Stomach (tissue), 9 donors: ENCODE measurements around the gene EML5. TPM values are rescaled to one million over a fixed set of nuclear protein-coding genes. Genes with fewer than 3 reads are reported as not detected.

Experiments used
- DNase-seq, 2 donors: peaks; one replicate each; pipeline versions ENCODE4 v3.0.0 to v3.0.0-alpha.2; 2013 to 2019
- H3K27ac ChIP-seq, 5 donors: fragments of 200-600 bp in 4 of 5; sonication (generic) in 4 of 5; one replicate each; pipeline ENCODE4 v1.5.1; 2013 to 2019; ENCODE audit warnings: mild to moderate bottlenecking in 1 of 5, moderate library complexity in 1 of 5
- H3K27me3 ChIP-seq, 3 donors: fragments of 200-600 bp; sonication (generic); one replicate each; pipeline ENCODE4 v1.5.1; 2017 to 2019; ENCODE audit warnings: mixed run types in 1 of 3
- H3K36me3 ChIP-seq, 4 donors: fragments of 200-600 bp; sonication (generic); 1 replicate in 3 of 4; 2 replicates in 1 of 4; pipeline ENCODE4 v1.5.1; 2016 to 2019
- H3K4me1 ChIP-seq, 4 donors: fragments of 200-600 bp; sonication (generic); one replicate each; pipeline ENCODE4 v1.5.1; 2016 to 2019
- H3K4me3 ChIP-seq, 4 donors: fragments of 200-600 bp; sonication (generic) in 3 of 4; one replicate each; pipeline ENCODE4 v1.5.1; 2016 to 2019; ENCODE audit warnings: mild to moderate bottlenecking in 1 of 4
- H3K9me3 ChIP-seq, 4 donors: fragments of 200-600 bp; sonication (generic); one replicate each; pipeline ENCODE4 v1.5.1; 2016 to 2019
- EP300 ChIP-seq: sonication (generic); formaldehyde crosslinking; IDR thresholded peaks from one replicate; pipeline ENCODE4 v1.6.1; 2017; ENCODE audit warnings: antibody characterized with exemption
- POLR2A ChIP-seq, 4 donors: fragments of 450-650 bp; IDR thresholded peaks; one replicate each; pipeline ENCODE4 v1.6.1; 2016; ENCODE audit warnings: antibody characterized with exemption in 4 of 4, control low read depth in 2 of 4, mild to moderate bottlenecking in 1 of 4, moderate library complexity in 1 of 4
- POLR2AphosphoS5 ChIP-seq, 3 donors: sonication (generic); formaldehyde crosslinking; IDR thresholded peaks; one replicate each; pipeline ENCODE4 v1.6.1; 2016; ENCODE audit warnings: antibody characterized with exemption in 3 of 3
- WGBS, 5 donors: extraction: QIAGEN DNeasy Blood & Tissue Kit in 3 of 5; methylation state at CpG; one replicate each; pipeline versions ENCODE4 v1.1.5 to v1.1.7; 2013 to 2018; 5-methylcytosine and 5-hydroxymethylcytosine counted together
- intact Hi-C: fragments of 100-400 bp; cut with DNase I; formaldehyde crosslinking; loops from one replicate; pipeline ENCODE4 v1.15.1; 2023; ENCODE audit warnings: low total_unique reads
- polyA plus RNA-seq, 3 donors: library from polyadenylated mRNA; stranded (reverse); fragments of 200-250 nt; gene quantifications; one replicate each; pipeline ENCODE4 v1.2.3, GENCODE V29; 2013
- total RNA-seq, 5 donors: library from RNA; depleted of rRNA; stranded (reverse); fragments of >200 nt; gene quantifications; one replicate each; pipeline versions ENCODE4 v1.1.0 to v1.2.3, GENCODE V29; 2014 to 2016
- TF ChIP-seq, protein P1 (sequence below), 7 experiments: fragments of 450-650 bp in 4 of 7; fragments of 200-600 bp in 3 of 7; sonication (generic) in 3 of 7; IDR thresholded peaks; one replicate each; pipeline ENCODE4 v1.5.1; 2016 to 2019; ENCODE audit warnings: antibody characterized with exemption in 7 of 7, control low read depth in 2 of 7, mild to moderate bottlenecking in 1 of 7
- donor health status: healthy with polysubstance abuse.
- donor health status: Bipolar disorder and iron deficiency.
- donor health status: healthy.

The EML5 gene
- total and polyA plus RNA-seq, 8 donors = 0.19 to 10.3 (median 0.92) TPM; not detected in 1

DNA sequence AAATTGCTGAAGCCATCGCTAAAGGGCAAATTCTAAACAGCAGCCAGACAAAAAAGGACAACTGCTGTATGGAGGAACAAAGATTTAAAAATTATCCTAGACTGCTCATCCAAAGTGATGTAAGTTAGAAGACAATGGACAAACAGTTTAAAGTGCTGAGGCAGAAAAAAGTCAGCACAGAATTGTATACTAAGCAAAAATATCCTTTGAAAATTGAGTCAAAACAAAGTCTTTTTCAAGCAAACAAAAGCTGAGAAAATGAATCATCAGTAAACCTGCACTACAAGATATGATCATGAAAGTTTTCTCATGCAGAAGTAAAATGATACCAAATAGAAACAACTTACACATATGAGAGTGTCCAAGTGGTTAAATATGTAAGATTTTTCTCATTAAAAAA lies 43.6 kb downstream of the EML5 start:
- TF ChIP-seq POLR2AphosphoS5 (IDR thresholded peaks at IDR 0.05) = no peak
- TF ChIP-seq EP300 = no peak
- TF ChIP-seq POLR2A (IDR thresholded peaks at IDR 0.05) = no peak
- TF ChIP-seq, protein P1, sequence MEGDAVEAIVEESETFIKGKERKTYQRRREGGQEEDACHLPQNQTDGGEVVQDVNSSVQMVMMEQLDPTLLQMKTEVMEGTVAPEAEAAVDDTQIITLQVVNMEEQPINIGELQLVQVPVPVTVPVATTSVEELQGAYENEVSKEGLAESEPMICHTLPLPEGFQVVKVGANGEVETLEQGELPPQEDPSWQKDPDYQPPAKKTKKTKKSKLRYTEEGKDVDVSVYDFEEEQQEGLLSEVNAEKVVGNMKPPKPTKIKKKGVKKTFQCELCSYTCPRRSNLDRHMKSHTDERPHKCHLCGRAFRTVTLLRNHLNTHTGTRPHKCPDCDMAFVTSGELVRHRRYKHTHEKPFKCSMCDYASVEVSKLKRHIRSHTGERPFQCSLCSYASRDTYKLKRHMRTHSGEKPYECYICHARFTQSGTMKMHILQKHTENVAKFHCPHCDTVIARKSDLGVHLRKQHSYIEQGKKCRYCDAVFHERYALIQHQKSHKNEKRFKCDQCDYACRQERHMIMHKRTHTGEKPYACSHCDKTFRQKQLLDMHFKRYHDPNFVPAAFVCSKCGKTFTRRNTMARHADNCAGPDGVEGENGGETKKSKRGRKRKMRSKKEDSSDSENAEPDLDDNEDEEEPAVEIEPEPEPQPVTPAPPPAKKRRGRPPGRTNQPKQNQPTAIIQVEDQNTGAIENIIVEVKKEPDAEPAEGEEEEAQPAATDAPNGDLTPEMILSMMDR (IDR thresholded peaks at IDR 0.05) = no peak
- DNase-seq = no peak
- intact Hi-C loops = no loop called here
- no peak overlapping the region for H3K27ac ChIP-seq
- no peaks in the 10 kb centered on the region for H3K36me3 ChIP-seq
- peaks cover 0 to 6% (median 0%) of the 10 kb centered on the region in 4 donors for H3K4me1 ChIP-seq
- H3K27me3 ChIP-seq = no peaks in the 10 kb centered on the region
- H3K9me3 ChIP-seq = no peaks in the 10 kb centered on the region
- WGBS, 5 donors = 40 to 70% (median 47%) methylated on average over 1 of the region's 1 CpG
- no peak overlapping the region for H3K4me3 ChIP-seq

DNA sequence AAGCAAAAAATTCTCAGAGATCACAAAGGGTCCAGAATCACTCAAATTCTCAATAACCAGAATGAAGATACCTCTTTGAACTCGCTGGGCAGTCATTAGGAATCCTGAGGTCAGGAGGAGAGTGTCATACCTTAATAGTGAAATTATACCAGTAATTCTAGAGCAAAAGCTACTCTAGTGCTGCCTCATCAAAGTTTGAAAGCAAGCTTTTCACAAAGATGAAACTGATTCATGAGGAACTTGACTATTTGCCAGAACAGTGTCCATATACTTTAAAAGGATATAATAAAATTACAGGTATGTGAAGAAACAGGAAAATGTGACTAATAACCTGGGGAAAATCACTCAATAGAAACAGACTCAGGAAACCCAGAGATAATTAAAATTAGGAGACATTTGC lies 44.5 kb downstream of the EML5 start:
- 89 to 95% (median 93%) methylated on average over 1 of the region's 1 CpG for WGBS, 5 donors
- Histone ChIP-seq H3K4me1 (peaks cover 0 to 7% (median 0%) of the 10 kb centered on the region in 4 donors), H3K36me3 (no peaks in the 10 kb centered on the region), H3K27me3 (no peaks in the 10 kb centered on the region), H3K27ac (no peak overlapping the region), H3K9me3 (no peaks in the 10 kb centered on the region), H3K4me3 (no peak overlapping the region)
- no peak for DNase-seq
- TF ChIP-seq POLR2AphosphoS5 (IDR thresholded peaks at IDR 0.05) (no peak), POLR2A (IDR thresholded peaks at IDR 0.05) (no peak), EP300 (no peak)
- TF ChIP-seq, protein P1 (IDR thresholded peaks at IDR 0.05) = no peak
- intact Hi-C loops = no loop called here

- Histone ChIP-seq H3K4me1 (peaks cover 0 to 7% (median 0%) of the 10 kb centered on the region in 4 donors), H3K9me3 (no peaks in the 10 kb centered on the region), H3K36me3 (no peaks in the 10 kb centered on the region), H3K4me3 (no peak overlapping the region), H3K27ac (no peak overlapping the region), H3K27me3 (no peaks in the 10 kb centered on the region)
- intact Hi-C loops = no loop called here
- 19 to 44% (median 24%) methylated on average over 1 of the region's 1 CpG for WGBS, 5 donors
- DNase-seq = no peak
- TF ChIP-seq POLR2A (IDR thresholded peaks at IDR 0.05) (no peak), EP300 (no peak), POLR2AphosphoS5 (IDR thresholded peaks at IDR 0.05) (no peak)
- TF ChIP-seq, protein P1 (IDR thresholded peaks at IDR 0.05) = no peak
Observed at GRCh38 chr14:88746052-88746451, 46.7 kb downstream of the EML5 start.

GRCh38 chr14:88737245-88737644 lies 55.5 kb downstream of the EML5 start:
- no peak for TF ChIP-seq POLR2A (IDR thresholded peaks at IDR 0.05)
- TF ChIP-seq, protein P1 (IDR thresholded peaks at IDR 0.05) = no peak
- TF ChIP-seq EP300 = no peak
- no peak for TF ChIP-seq POLR2AphosphoS5 (IDR thresholded peaks at IDR 0.05)
- DNase-seq = no peak
- 92 to 100% (median 96%) methylated on average over 5 to 9 of the region's 9 CpGs for WGBS, 5 donors
- intact Hi-C loops = no loop called here
- Histone ChIP-seq H3K4me3 (no peak overlapping the region), H3K27ac (no peak overlapping the region), H3K4me1 (no peaks in the 10 kb centered on the region), H3K27me3 (no peaks in the 10 kb centered on the region), H3K36me3 (no peaks in the 10 kb centered on the region), H3K9me3 (no peaks in the 10 kb centered on the region)
